Ishikawa (cell line): Measurements from ENCODE around the gene CIBAR2.

Source experiments
- CEBPB ChIP-seq: IDR thresholded peaks from 2 replicates; pipeline ENCODE4 v1.6.1; 2012
- CREB1 ChIP-seq: IDR thresholded peaks from 2 replicates; pipeline ENCODE4 v1.6.1; 2012; ENCODE audit warnings: low read depth
- EGR1 ChIP-seq: IDR thresholded peaks from 2 replicates; pipeline ENCODE4 v1.6.1; 2012
- EP300 ChIP-seq: IDR thresholded peaks from 2 replicates; pipeline ENCODE4 v1.6.1; 2012; ENCODE audit warnings: borderline replicate concordance
- FOXM1 ChIP-seq: IDR thresholded peaks from 2 replicates; pipeline ENCODE4 v1.6.1; 2012; ENCODE audit warnings: low read depth, borderline replicate concordance
- NFIC ChIP-seq: IDR thresholded peaks from 2 replicates; pipeline ENCODE4 v1.6.1; 2012
- RAD21 ChIP-seq: IDR thresholded peaks from 2 replicates; pipeline ENCODE4 v1.6.1; 2012; ENCODE audit warnings: low read depth
- REST ChIP-seq: IDR thresholded peaks from 2 replicates; pipeline ENCODE4 v1.6.1; 2012; ENCODE audit warnings: low read depth, mild to moderate bottlenecking
- TAF1 ChIP-seq: IDR thresholded peaks from 2 replicates; pipeline ENCODE4 v1.6.1; 2012; ENCODE audit warnings: low read depth, mild to moderate bottlenecking
- TCF12 ChIP-seq: IDR thresholded peaks from 2 replicates; pipeline ENCODE4 v1.6.1; 2012; ENCODE audit warnings: low read depth
- TEAD4 ChIP-seq: IDR thresholded peaks from 2 replicates; pipeline ENCODE4 v1.6.1; 2012
- USF1 ChIP-seq: IDR thresholded peaks from 2 replicates; pipeline ENCODE4 v1.6.1; 2012
- YY1 ChIP-seq: IDR thresholded peaks from 2 replicates; pipeline ENCODE4 v1.6.1; 2012; ENCODE audit warnings: low read depth
- ZBTB7A ChIP-seq: IDR thresholded peaks from 2 replicates; pipeline ENCODE4 v1.6.1; 2012; ENCODE audit warnings: low read depth
- TF ChIP-seq, protein P1 (sequence below): IDR thresholded peaks from 2 replicates; pipeline ENCODE4 v1.6.1; 2012

CIBAR2 gene

DNA sequence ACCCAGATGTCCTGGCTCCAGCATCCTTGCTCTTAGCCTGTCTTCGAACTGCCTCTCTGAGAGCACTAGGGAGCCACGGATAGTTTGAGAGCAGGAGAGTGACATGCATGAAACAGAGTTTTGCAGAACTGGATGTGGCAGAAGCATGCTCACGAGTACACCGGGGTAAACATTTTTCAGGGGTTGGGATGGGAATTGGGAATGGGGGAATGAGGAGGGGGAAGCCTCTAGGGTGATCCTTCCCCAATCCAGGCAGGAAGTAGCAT is 34.2 kb upstream of the CIBAR2 start:
- TF ChIP-seq FOXM1, result no peak
- no peak for TF ChIP-seq RAD21

- TF ChIP-seq CEBPB, result no peak
- TF ChIP-seq, protein P1, sequence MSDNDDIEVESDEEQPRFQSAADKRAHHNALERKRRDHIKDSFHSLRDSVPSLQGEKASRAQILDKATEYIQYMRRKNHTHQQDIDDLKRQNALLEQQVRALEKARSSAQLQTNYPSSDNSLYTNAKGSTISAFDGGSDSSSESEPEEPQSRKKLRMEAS, result no peak
- no peak for TF ChIP-seq YY1
- no peak for TF ChIP-seq FOXM1
- TF ChIP-seq RAD21, result no peak
- TF ChIP-seq ZBTB7A, result no peak
- no peak for TF ChIP-seq EGR1
- TF ChIP-seq EP300, result no peak
- TF ChIP-seq TEAD4, result no peak
- no peak for TF ChIP-seq TAF1
- no peak for TF ChIP-seq REST
- no peak for TF ChIP-seq NFIC
- TF ChIP-seq USF1, result no peak
- TF ChIP-seq TCF12, result no peak
- no peak for TF ChIP-seq CREB1
Observed at GRCh38 chr16:85145734-85146531, 33.7 kb upstream of the CIBAR2 start.

- TF ChIP-seq USF1, result no peak
- TF ChIP-seq, protein P1, result no peak
- no peak for TF ChIP-seq YY1
- no peak for TF ChIP-seq ZBTB7A
- TF ChIP-seq EP300, result no peak
- no peak for TF ChIP-seq TCF12
- TF ChIP-seq REST, result no peak
- no peak for TF ChIP-seq TEAD4
- no peak for TF ChIP-seq TAF1
- TF ChIP-seq CEBPB, result no peak
- TF ChIP-seq CREB1, result no peak
Observed at GRCh38 chr16:85145188-85145587, 32.9 kb upstream of the CIBAR2 start.

GRCh38 chr16:85144026-85144915 is 32.0 kb upstream of the CIBAR2 start:
- TF ChIP-seq TCF12, result no peak
- no peak for TF ChIP-seq USF1
- TF ChIP-seq EP300, result no peak
- no peak for TF ChIP-seq EGR1
- TF ChIP-seq, protein P1, result no peak
- TF ChIP-seq REST, result no peak
- no peak for TF ChIP-seq TAF1
- TF ChIP-seq YY1, result no peak
- no peak for TF ChIP-seq TEAD4
- TF ChIP-seq FOXM1, result no peak
- no peak for TF ChIP-seq CEBPB
- no peak for TF ChIP-seq ZBTB7A
- TF ChIP-seq CREB1, result no peak
- no peak for TF ChIP-seq NFIC
- no peak for TF ChIP-seq RAD21
